Hepatocyte (in vitro differentiated cells): Measurements from ENCODE around the gene PRDM16.

Experiments used
- CTCF ChIP-seq: fragments of 200-600 bp; sonication (generic); IDR thresholded peaks from 2 replicates; pipeline ENCODE4 v1.5.1; 2016; ENCODE audit warnings: antibody characterized with exemption, mild to moderate bottlenecking; ENCODE audit not compliant: poor library complexity
- EZH2 ChIP-seq: fragments of 200-600 bp; sonication (generic); IDR thresholded peaks from 2 replicates; pipeline ENCODE4 v1.6.1; 2016; ENCODE audit warnings: antibody characterized with exemption, mild to moderate bottlenecking, borderline replicate concordance
- EZH2phosphoT487 ChIP-seq: fragments of 200-600 bp; sonication (generic); IDR thresholded peaks from one replicate; pipeline ENCODE4 v1.6.1; 2018; ENCODE audit warnings: antibody characterized with exemption, mild to moderate bottlenecking, low read depth, moderate library complexity; ENCODE audit not compliant: unreplicated experiment, severe bottlenecking

GRCh38 chr1:3357526-3358297, 288.7 kb downstream of the PRDM16 start:
- TF ChIP-seq CTCF (no peak), EZH2phosphoT487 (no peak), EZH2 (no peak)
